Erythroblast (primary cell): ENCODE results near the gene SFRP5.

Experiments
- DNase-seq, 2 experiments: peaks; one replicate each; lab custom pipeline; 2025; lab: John Stamatoyannopoulos, UW
- GATA1 ChIP-seq: IDR thresholded peaks from 2 replicates; pipeline ENCODE4 v1.6.1; 2011; ENCODE audit warnings: low read depth, mild to moderate bottlenecking, control low read depth, low read length, moderate library complexity
- POLR2A ChIP-seq: IDR thresholded peaks from 2 replicates; pipeline ENCODE4 v1.6.1; 2011; ENCODE audit warnings: mild to moderate bottlenecking, low read length

The SFRP5 gene

GRCh38 chr10:97798958-97799610 lies 27.3 kb upstream of the SFRP5 start:
- DNase-seq, result no peak
- TF ChIP-seq GATA1, result no peak

GRCh38 chr10:97796651-97797050 lies 24.9 kb upstream of the SFRP5 start:
- no peak for TF ChIP-seq GATA1
- no peak for TF ChIP-seq POLR2A
- DNase-seq, result peak in 1 of 2 experiments; percentile 5

- no peak for DNase-seq
- TF ChIP-seq POLR2A (no peak), GATA1 (no peak)
Observed at GRCh38 chr10:97795886-97796285, 24.1 kb upstream of the SFRP5 start.

- no peak for TF ChIP-seq GATA1
- TF ChIP-seq POLR2A, result no peak
- DNase-seq, result peak; percentile 59 to 79
Observed at GRCh38 chr10:97791824-97792721, 20.3 kb upstream of the SFRP5 start.

GRCh38 chr10:97789770-97790397 lies 18.1 kb upstream of the SFRP5 start:
- peak in 1 of 2 experiments; percentile 44 for DNase-seq

GRCh38 chr10:97788552-97789442 lies 17.0 kb upstream of the SFRP5 start:
- peak; percentile 70 for TF ChIP-seq GATA1
- TF ChIP-seq POLR2A, result peak; percentile 32
- DNase-seq, result peak; percentile 91 to 96

More at GRCh38 chr10:97789770-97790397, 18.1 kb upstream of the SFRP5 start:
- TF ChIP-seq POLR2A (no peak), GATA1 (no peak)

- DNase-seq, result no peak
- TF ChIP-seq POLR2A, result no peak
Observed at GRCh38 chr10:97785731-97786130, 13.9 kb upstream of the SFRP5 start.

- DNase-seq, result no peak
Observed at GRCh38 chr10:97785231-97785630, 13.4 kb upstream of the SFRP5 start.

GRCh38 chr10:97784200-97784810 lies 12.5 kb upstream of the SFRP5 start:
- TF ChIP-seq GATA1 (no peak), POLR2A (no peak)
- DNase-seq, result no peak

More at GRCh38 chr10:97785231-97785630, 13.4 kb upstream of the SFRP5 start:
- TF ChIP-seq GATA1, result no peak
- no peak for TF ChIP-seq POLR2A

- peak; percentile 27 to 55 for DNase-seq
- TF ChIP-seq POLR2A (no peak), GATA1 (no peak)
Observed at GRCh38 chr10:97782455-97783228, 10.8 kb upstream of the SFRP5 start.

GRCh38 chr10:97781618-97782331 lies 10.0 kb upstream of the SFRP5 start:
- DNase-seq, result no peak
- TF ChIP-seq GATA1, result no peak
- no peak for TF ChIP-seq POLR2A
